H1 (cell line): ENCODE measurements around the gene OLFM1. TPM values are rescaled to one million over a fixed set of nuclear protein-coding genes. Genes with fewer than 3 reads are reported as not detected.

Source experiments
- CEBPB ChIP-seq: IDR thresholded peaks from 2 replicates; pipeline ENCODE4 v1.6.1; 2012; ENCODE audit warnings: low read depth, low read length
- CHD1 ChIP-seq: IDR thresholded peaks from 2 replicates; pipeline ENCODE4 v1.6.1; 2012; ENCODE audit warnings: low read depth, low read length, improper control_type of control experiment
- CTBP2 ChIP-seq: IDR thresholded peaks from 2 replicates; pipeline ENCODE4 v1.7.0; 2011; ENCODE audit warnings: borderline replicate concordance, mild to moderate bottlenecking, moderate library complexity, mixed read lengths, low read length; ENCODE audit not compliant: insufficient read depth, insufficient read length
- NRF1 ChIP-seq: IDR thresholded peaks from 2 replicates; pipeline ENCODE4 v1.6.1; 2011; ENCODE audit warnings: mild to moderate bottlenecking, low read depth, low read length, improper control_type of control experiment
- POLR2AphosphoS5 ChIP-seq: IDR thresholded peaks from 2 replicates; pipeline ENCODE4 v1.6.1; 2011; ENCODE audit warnings: low read depth, low read length
- RNF2 ChIP-seq: fragments of 200-900, 300-1000 bp; sonication (generic); IDR thresholded peaks from 2 replicates; pipeline ENCODE4 v1.7.1; 2016; ENCODE audit warnings: borderline replicate concordance, low read depth, mild to moderate bottlenecking, antibody characterized with exemption, low read length; ENCODE audit not compliant: poor library complexity, severe bottlenecking; ENCODE audit errors: missing control alignments
- TBP ChIP-seq: IDR thresholded peaks from 2 replicates; pipeline ENCODE4 v1.6.1; 2011; ENCODE audit warnings: low read depth, low read length, improper control_type of control experiment
- TEAD4 ChIP-seq: IDR thresholded peaks from 2 replicates; pipeline ENCODE4 v1.6.1; 2012; ENCODE audit warnings: low read depth, low read length, inconsistent platforms, mixed read lengths
- polyA plus RNA-seq, 7 experiments: library from polyadenylated mRNA; depleted of rRNA in 3 of 7; stranded (reverse) in 5 of 7; unstranded in 2 of 7; fragments of >200 nt in 5 of 7; fragments of 200-250 nt in 2 of 7; gene quantifications; 1 replicate in 5 of 7; 2 replicates in 1 of 7; 4 replicates in 1 of 7; pipeline versions ENCODE4 v1.2.1 to v1.2.3, GENCODE V29; 2011 to 2013; ENCODE audit warnings: missing spikeins in 2 of 7, mixed read lengths in 2 of 7
- total RNA-seq: library from RNA; stranded (reverse); fragmentation: NEBNext Ultra II Directional; extraction: Animal tissue kit (Norgen Biotek cat#: 25700); gene quantifications from 2 replicates; pipeline ENCODE4 v1.2.1, GENCODE V29; 2021

OLFM1 gene
- total and polyA plus RNA-seq, 2 of the 8 experiments (the other 6 are each of a cell fraction or from before 2014, with no cell fraction given), result 53.0 to 53.4 TPM

DNA sequence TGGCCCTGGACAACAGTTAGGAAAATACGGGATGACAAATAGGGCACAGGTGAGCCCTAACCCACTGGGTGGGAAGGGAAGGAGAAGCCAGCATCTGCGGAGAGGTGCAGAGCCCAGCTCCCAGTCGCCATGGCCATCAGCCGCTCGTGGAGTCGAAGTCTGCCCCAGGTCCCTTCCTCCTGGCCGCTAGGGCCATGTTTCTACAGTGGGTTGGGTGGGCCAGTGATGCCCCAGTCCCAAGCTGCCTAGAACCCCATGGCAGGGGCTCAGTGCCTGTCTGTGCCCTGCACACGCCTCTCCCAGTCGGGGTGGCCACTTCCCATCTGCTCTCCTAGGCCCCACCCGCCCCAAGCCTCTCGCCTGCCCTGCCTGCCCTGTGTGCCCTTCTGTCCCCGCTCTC is 34.8 kb downstream of the OLFM1 start (continued):
- TF ChIP-seq RNF2 (no peak), POLR2AphosphoS5 (no peak), NRF1 (no peak), TBP (no peak), CTBP2 (no peak), CHD1 (no peak), TEAD4 (no peak), CEBPB (no peak)
